SHP77 (cell line): ENCODE data around the gene TRIM7.
"Not testable (repeated sequence)": the region's sequence is repeated elsewhere in the genome, so short reads cannot be mapped to it uniquely, and the experiment has no call there.

Experiments
- DNase-seq, 2 experiments: peaks; one replicate each; lab custom pipeline; 2025; lab: John Stamatoyannopoulos, UW

The TRIM7 gene

GRCh38 chr5:181192337-181193046, 12.5 kb downstream of the TRIM7 start:
- no peak for DNase-seq

- no peak for DNase-seq
These were observed 13.3 kb downstream of the TRIM7 start for GRCh38 chr5:181191526-181192336.

GRCh38 chr5:181190711-181191525, 14.1 kb downstream of the TRIM7 start:
- no peak for DNase-seq

- DNase-seq: no peak
These were observed 14.9 kb downstream of the TRIM7 start for GRCh38 chr5:181189962-181190710.

GRCh38 chr5:181189363-181189961, 15.5 kb downstream of the TRIM7 start:
- no peak for DNase-seq

- no peak for DNase-seq
These were observed 16.2 kb downstream of the TRIM7 start for GRCh38 chr5:181188700-181189362.

- DNase-seq: no peak
These were observed 17.3 kb downstream of the TRIM7 start for GRCh38 chr5:181187500-181188213.

GRCh38 chr5:181186986-181187499, 18.0 kb downstream of the TRIM7 start:
- no peak for DNase-seq

GRCh38 chr5:181186022-181186421, 19.0 kb downstream of the TRIM7 start:
- no peak for DNase-seq

GRCh38 chr5:181185560-181185959, 19.4 kb downstream of the TRIM7 start:
- no peak for DNase-seq

- no peak for DNase-seq
These were observed 20.2 kb downstream of the TRIM7 start for GRCh38 chr5:181184845-181185216.

- no peak for DNase-seq
These were observed 22.3 kb downstream of the TRIM7 start for GRCh38 chr5:181182651-181183050.

- DNase-seq: no peak
These were observed 23.1 kb downstream of the TRIM7 start for GRCh38 chr5:181181650-181182565.

- DNase-seq: not testable (repeated sequence)
These were observed 27.4 kb downstream of the TRIM7 start for GRCh38 chr5:181177559-181177958.

GRCh38 chr5:181176254-181176952, 28.6 kb downstream of the TRIM7 start:
- no peak for DNase-seq

- DNase-seq: no peak
These were observed 31.3 kb downstream of the TRIM7 start for GRCh38 chr5:181173420-181174342.

- DNase-seq: no peak
These were observed 32.0 kb downstream of the TRIM7 start for GRCh38 chr5:181173027-181173419.
